GM19372 (cell line): ENCODE data around the gene DLG2.

Source experiments
- ATAC-seq: cut with Tn5 transposase; IDR thresholded peaks from one replicate; pipeline ENCODE4 v1.9.1; 2021; ENCODE audit warnings: mild to moderate bottlenecking, low read depth, moderate library complexity; ENCODE audit not compliant: unreplicated experiment

Gene DLG2

DNA sequence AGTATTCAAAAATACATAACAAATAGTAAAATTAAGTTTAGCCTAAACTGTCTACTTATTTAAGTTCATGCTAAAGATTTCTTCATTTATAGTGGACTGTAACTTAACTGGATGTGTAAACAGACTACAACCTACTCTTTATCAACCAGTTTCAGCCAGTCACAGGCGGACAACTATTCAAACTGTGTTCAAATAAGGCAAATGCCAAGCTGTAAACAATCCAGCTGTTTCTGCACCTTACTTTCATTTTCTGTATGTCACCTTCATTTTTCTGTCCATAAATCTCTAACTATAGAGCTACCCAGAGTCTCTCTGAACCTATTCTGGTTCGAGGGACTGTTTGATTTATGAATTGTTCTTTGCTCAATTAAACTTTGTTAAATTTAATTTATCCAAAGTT is 992.8 kb downstream of the DLG2 start:
- no peak for ATAC-seq

GRCh38 chr11:84628871-84629620 is 998.1 kb downstream of the DLG2 start:
- no peak for ATAC-seq

DNA sequence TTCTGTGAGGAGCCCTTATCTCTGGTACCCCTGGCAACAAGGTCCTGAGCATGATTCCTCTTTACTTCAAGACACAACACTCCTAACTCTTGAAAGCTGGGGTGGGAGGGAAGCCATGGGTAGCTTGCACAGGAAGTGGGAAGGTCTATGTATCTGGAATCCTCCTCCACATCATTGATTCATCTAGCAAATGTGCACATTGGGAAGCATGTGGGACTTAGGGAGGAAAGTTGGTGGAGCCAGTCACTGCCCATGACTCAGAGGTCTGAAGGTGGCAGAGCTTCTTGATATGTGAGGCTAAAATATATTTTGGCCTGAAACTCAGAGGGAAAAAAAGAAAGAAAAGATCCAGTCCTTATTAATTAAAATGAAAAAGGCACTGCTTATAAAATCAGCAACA is 1000.9 kb downstream of the DLG2 start:
- no peak for ATAC-seq

- no peak for ATAC-seq
These were observed 1014.5 kb downstream of the DLG2 start for GRCh38 chr11:84612645-84613044.

GRCh38 chr11:84608837-84609196 is 1018.3 kb downstream of the DLG2 start:
- ATAC-seq = no peak

DNA sequence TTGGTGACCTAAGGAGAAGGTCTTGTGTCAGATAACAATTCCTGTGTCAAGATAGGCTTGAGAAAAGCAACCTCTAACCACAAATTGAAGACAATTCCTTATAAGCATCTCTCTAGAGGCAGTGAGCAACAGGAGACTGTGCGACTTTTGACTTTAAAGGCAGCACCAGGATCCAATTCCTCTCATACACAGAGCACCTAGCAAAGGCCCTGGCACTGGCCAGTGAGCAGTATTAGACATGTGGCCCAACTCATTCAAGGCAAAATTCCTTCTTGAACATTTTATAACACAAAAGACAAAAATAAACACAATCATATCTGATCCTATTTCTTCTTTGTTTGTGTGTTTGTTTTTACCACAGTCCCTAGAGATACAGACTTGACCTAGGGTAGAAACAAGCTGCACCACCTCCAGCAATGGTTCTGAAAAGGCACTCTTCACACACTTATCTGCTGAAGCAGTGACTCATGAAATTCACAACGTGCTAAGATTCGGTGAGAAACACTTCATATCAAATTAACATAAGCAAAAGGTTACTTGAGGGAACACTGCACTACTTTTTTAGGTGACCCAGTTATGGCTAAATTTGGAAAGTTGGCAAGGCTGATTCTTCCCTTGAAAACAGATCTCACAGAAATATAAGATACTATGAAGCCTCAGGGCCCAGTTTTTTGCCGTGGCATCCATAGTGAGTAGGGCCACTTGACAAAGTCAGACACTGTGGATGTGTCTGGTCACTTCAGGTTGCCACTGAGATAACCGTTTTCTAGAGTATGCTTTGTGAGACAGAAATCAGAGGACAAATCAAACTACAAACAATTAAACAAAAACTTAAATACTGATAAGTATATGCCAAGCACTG is 1018.9 kb downstream of the DLG2 start:
- ATAC-seq = no peak

GRCh38 chr11:84594602-84595001 is 1032.5 kb downstream of the DLG2 start:
- no peak for ATAC-seq

- no peak for ATAC-seq
These were observed 1037.0 kb downstream of the DLG2 start for GRCh38 chr11:84590106-84590505.

GRCh38 chr11:84588131-84588829 is 1038.9 kb downstream of the DLG2 start:
- no peak for ATAC-seq

- ATAC-seq = no peak
These were observed 1044.0 kb downstream of the DLG2 start for GRCh38 chr11:84583106-84583505.

GRCh38 chr11:84581083-84581482 is 1046.1 kb downstream of the DLG2 start:
- ATAC-seq = no peak

DNA sequence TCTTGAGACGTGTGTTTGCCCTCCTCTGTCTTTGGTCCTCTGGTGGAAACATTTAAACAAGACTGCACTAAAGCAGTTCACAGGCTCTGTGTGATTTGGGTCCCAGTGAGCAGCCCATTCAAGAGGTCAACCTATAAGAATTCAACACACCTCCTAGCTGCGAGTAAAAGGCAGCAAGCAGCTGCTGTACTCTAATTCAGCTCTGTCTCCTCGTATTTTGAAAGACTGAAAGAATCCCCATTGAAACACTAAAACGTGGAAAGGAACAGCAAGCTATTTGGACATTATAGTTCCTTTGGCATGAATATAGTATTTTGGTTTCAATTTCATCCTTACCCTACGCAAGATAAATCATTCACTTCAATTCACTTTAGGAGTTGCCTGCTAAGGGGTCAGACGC is 1046.7 kb downstream of the DLG2 start:
- no peak for ATAC-seq

DNA sequence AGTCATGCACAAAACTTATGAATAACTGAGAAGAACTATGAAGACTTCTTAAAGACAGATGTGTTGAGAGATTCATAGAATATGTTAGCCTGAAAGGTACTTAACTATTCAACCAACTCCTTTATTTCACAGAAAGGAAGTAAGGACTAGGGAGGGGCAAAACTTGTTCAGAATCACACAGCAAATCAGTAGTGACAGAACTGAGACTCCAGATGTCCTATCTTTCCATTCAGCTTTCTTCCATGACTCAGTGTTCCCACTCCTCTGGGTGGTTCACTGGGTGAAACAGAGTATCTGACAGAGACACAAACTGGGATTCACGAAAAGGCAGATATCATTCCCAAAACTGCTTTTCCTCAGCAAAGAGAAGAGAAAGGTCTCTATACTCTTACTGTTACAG is 1053.3 kb downstream of the DLG2 start:
- ATAC-seq = no peak

- ATAC-seq = no peak
These were observed 1060.5 kb downstream of the DLG2 start for GRCh38 chr11:84566671-84567070.

GRCh38 chr11:84564867-84565184 is 1062.3 kb downstream of the DLG2 start:
- ATAC-seq = no peak

GRCh38 chr11:84564180-84564866 is 1062.8 kb downstream of the DLG2 start:
- ATAC-seq = peak; percentile 81

GRCh38 chr11:84563356-84563755 is 1063.8 kb downstream of the DLG2 start:
- ATAC-seq = no peak

- ATAC-seq = no peak
These were observed 1066.9 kb downstream of the DLG2 start for GRCh38 chr11:84560206-84560605.

- ATAC-seq = peak; percentile 98
These were observed 1068.8 kb downstream of the DLG2 start for GRCh38 chr11:84558085-84558905.

- ATAC-seq = no peak
These were observed 1074.4 kb downstream of the DLG2 start for GRCh38 chr11:84552791-84553190.
